Transverse colon (tissue), 4 donors: ENCODE results near the gene APPBP2. TPM values are rescaled to one million over a fixed set of nuclear protein-coding genes. Genes with fewer than 3 reads are reported as not detected.

Source experiments
- DNase-seq: peaks from one replicate; pipeline ENCODE4 v3.0.0-alpha.2; 2019
- H3K27ac ChIP-seq, 4 donors: fragments of 200-600 bp; sonication (generic); 2 replicates each; pipeline ENCODE4 v1.5.1; 2016 to 2018; ENCODE audit warnings: inconsistent platforms in 4 of 4
- H3K27me3 ChIP-seq: fragments of 200-600 bp; sonication (generic); 2 replicates; pipeline ENCODE4 v1.5.1; 2017; ENCODE audit warnings: inconsistent platforms
- H3K36me3 ChIP-seq, 4 donors: fragments of 200-600 bp; sonication (generic); 2 replicates each; pipeline ENCODE4 v1.5.1; 2017 to 2019; ENCODE audit warnings: inconsistent platforms in 4 of 4
- H3K4me1 ChIP-seq, 4 donors: fragments of 200-600 bp; sonication (generic); 2 replicates each; pipeline ENCODE4 v1.5.1; 2017 to 2020; ENCODE audit warnings: inconsistent platforms in 4 of 4
- H3K4me3 ChIP-seq, 4 donors: fragments of 200-600 bp; sonication (generic); 1 replicate in 1 of 4; 2 replicates in 3 of 4; pipeline versions ENCODE4 v1.5.1 to v1.6.1; 2017 to 2019; ENCODE audit warnings: inconsistent platforms in 4 of 4
- H3K9me3 ChIP-seq, 2 donors: fragments of 200-600 bp; sonication (generic); 2 replicates each; pipeline ENCODE4 v1.5.1; 2017 to 2019; ENCODE audit warnings: inconsistent platforms in 2 of 2
- CTCF ChIP-seq, 5 experiments: fragments of 200-600 bp in 3 of 5; fragments of 450-650 bp in 2 of 5; sonication (generic) in 3 of 5; IDR thresholded peaks; 1 replicate in 2 of 5; 2 replicates in 3 of 5; pipeline ENCODE4 v1.5.1; 2016 to 2017; ENCODE audit warnings: antibody characterized with exemption in 5 of 5, inconsistent platforms in 3 of 5, mild to moderate bottlenecking in 2 of 5, moderate library complexity in 1 of 5
- EP300 ChIP-seq: sonication (generic); formaldehyde crosslinking; IDR thresholded peaks from one replicate; pipeline ENCODE4 v1.6.1; 2017; ENCODE audit warnings: antibody characterized with exemption, low read depth
- POLR2A ChIP-seq: fragments of 450-650 bp; IDR thresholded peaks from one replicate; pipeline ENCODE4 v1.6.1; 2016; ENCODE audit warnings: antibody characterized with exemption, mild to moderate bottlenecking, moderate library complexity
- POLR2AphosphoS5 ChIP-seq, 3 donors: sonication (generic); formaldehyde crosslinking; IDR thresholded peaks; one replicate each; pipeline ENCODE4 v1.6.1; 2016; ENCODE audit warnings: antibody characterized with exemption in 3 of 3
- WGBS, 2 donors: methylation state at CpG; one replicate each; pipeline ENCODE4 v1.1.5; 2018; ENCODE audit warnings: low coverage in 1 of 2; 5-methylcytosine and 5-hydroxymethylcytosine counted together
- in situ Hi-C, 4 donors: fragments of 200-750 bp; cut with MboI; loops; one replicate each; pipeline versions ENCODE4 v1.15.0 to v1.15.1; 2017; ENCODE audit warnings: low sequenced_read_pairs in 3 of 4, low pct_ligation_motif_present in 1 of 4, low pct_unique_long_range_greater_than_20kb in 1 of 4
- intact Hi-C: fragments of 100-400 bp; cut with DNase I; formaldehyde crosslinking; loops from one replicate; pipeline ENCODE4 v1.15.1; 2023; ENCODE audit warnings: low total_unique reads
- total RNA-seq, 4 donors: library from RNA; depleted of rRNA; stranded (reverse); fragments of >200 nt; gene quantifications; one replicate each; pipeline ENCODE4 v1.1.0, GENCODE V29; 2016

The APPBP2 gene
- total RNA-seq, 4 donors from 2014 or later, result 10.1 to 24.8 (median 18.4) TPM

DNA sequence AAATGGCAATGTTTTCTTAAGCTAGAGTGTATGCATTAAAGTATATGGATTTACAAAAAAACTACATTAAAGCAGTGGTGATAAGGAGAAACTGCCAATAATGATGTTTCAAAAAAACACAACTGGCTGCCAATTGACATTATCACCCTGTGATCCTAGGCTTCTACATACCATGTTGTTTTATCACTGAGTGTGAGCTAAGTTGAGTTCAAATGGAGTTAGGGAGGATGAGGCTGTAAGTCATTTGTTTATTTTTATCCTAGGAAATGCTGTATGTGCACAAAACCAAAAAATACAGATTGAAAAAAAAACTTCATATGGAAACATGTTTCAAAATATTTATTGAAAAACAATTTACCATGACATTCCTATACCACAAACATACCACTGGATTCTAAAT is 80.9 kb downstream of the APPBP2 start:
- no peaks in the 10 kb centered on the region for H3K4me1 ChIP-seq
- H3K27me3 ChIP-seq, result no peaks in the 10 kb centered on the region
- intact Hi-C loops, result no loop called here
- H3K36me3 ChIP-seq, result peaks cover 0 to 29% (median 12%) of the 10 kb centered on the region in 4 donors
- no peak overlapping the region for H3K4me3 ChIP-seq
- DNase-seq, result no peak
- no peaks in the 10 kb centered on the region for H3K9me3 ChIP-seq
- TF ChIP-seq POLR2AphosphoS5 (IDR thresholded peaks at IDR 0.05) (no peak), CTCF (IDR thresholded peaks at IDR 0.05) (no peak), POLR2A (no peak), EP300 (no peak)
- no peak overlapping the region for H3K27ac ChIP-seq
- in situ Hi-C loops, result loop anchor here in 3 of 4 donors (25.0 kb wide), 2 partner anchors 192 to 308 kb away; partner anchors contain the start of gene CA4 (in 2 of the 3)

DNA sequence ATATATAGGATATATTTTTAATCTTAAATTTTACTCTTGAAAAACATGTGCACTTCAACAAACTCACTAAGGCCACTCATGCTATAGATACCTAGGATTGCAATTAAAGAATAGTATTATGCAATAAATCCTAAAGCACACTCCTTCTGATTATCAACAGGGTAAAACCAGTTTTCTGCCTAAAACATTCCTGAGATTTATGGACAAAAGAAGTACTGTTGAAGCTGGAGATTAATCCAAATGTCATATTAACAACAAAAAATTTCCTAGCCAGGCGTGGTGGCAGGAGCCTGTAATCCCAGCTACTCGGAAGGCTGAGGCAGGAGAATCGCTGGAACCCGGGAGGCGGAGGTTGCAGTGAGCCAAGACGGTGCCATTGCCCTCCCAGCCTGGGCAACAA is 82.3 kb downstream of the APPBP2 start:
- no peak for DNase-seq
- Histone ChIP-seq H3K9me3 (no peaks in the 10 kb centered on the region), H3K27ac (no peak overlapping the region), H3K4me1 (no peaks in the 10 kb centered on the region), H3K27me3 (no peaks in the 10 kb centered on the region), H3K4me3 (no peak overlapping the region), H3K36me3 (peaks cover 0 to 19% (median 8%) of the 10 kb centered on the region in 4 donors)
- intact Hi-C loops, result no loop called here
- TF ChIP-seq EP300, result no peak
- in situ Hi-C loops, result loop anchor here in 3 of 4 donors (25.0 kb wide), 2 partner anchors 194 to 306 kb away; partner anchors contain the start of gene CA4 (in 2 of the 3)
- WGBS, 2 donors, result 69 to 84% methylated on average over 6 of the region's 6 CpGs

DNA sequence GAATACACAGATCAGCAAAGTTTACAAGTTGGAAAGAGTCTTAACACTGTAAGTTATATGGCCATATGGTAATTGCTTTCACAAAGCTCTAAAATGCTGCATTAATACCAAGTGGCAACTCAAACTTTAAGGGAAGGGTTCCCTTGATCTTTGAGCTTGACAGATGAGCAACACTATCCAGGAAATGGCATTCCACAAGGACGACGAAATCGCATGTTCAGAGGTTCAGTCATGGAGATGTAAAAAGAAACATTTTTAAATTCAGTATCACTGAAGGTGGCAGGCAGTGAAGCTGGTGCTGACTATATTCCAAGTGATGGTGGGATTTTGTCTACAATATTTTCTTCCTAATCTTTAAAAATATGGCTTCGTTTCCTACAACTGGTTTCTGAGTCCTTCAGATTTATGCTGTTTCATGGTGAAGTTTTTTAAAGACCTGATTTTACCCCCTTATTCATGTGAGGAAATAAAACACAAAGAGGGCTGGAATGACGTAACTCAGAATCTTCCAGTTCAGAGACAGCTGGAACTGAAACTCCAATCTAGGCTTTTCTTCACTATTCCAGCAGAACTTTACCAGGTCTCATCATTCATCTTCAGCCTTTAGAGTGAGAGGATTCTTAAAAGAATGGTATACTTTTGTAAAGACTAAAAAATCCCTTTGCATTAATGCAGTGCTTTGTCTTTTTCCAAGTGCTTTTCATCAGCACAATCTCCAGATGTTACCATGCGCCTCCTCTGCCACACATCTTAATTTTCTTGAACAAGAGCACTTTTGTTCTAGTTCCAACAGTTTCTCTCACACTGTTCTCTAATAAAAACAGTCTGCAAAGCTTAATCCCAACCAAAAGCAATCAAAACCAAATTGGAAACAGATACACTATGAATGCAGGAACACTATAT is 83.5 kb downstream of the APPBP2 start:
- no peaks in the 10 kb centered on the region for H3K4me1 ChIP-seq
- DNase-seq, result no peak
- in situ Hi-C loops, result loop anchor here in 3 of 4 donors (25.0 kb wide), 2 partner anchors 195 to 305 kb away; partner anchors contain the start of gene CA4 (in 2 of the 3)
- H3K4me3 ChIP-seq, result no peak overlapping the region
- TF ChIP-seq POLR2AphosphoS5 (IDR thresholded peaks at IDR 0.05) (peak in 1 of 3 donors; percentile 8), POLR2A (no peak)
- peaks cover 0 to 10% (median 4%) of the 10 kb centered on the region in 4 donors for H3K36me3 ChIP-seq
- intact Hi-C loops, result no loop called here
- 64 to 69% methylated on average over 5 to 6 of the region's 6 CpGs for WGBS, 2 donors
- no peaks in the 10 kb centered on the region for H3K9me3 ChIP-seq
- no peaks in the 10 kb centered on the region for H3K27me3 ChIP-seq
- no peak overlapping the region for H3K27ac ChIP-seq

DNA sequence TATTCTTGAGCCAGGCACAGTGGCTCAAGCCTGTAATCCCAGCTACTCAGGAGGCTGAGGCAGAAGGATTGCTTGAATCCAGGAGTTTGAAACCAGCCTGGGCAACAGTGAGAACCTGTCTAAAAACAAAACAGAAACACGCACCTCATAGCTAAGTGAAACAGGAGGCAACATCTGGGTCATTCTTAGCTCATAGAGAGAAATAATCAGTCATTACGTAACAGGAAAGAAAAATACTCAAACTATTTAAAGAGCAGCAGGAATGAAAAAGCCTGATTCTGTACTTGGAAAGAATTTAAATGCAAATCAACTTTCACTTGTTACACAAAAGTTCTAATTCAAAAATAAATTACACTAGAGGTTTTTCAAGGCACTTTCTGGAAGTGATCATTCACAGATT is 86.5 kb downstream of the APPBP2 start:
- DNase-seq, result no peak
- H3K27ac ChIP-seq, result no peak overlapping the region
- H3K27me3 ChIP-seq, result no peaks in the 10 kb centered on the region
- H3K9me3 ChIP-seq, result no peaks in the 10 kb centered on the region
- 33 to 40% methylated on average over 1 to 2 of the region's 2 CpGs for WGBS, 2 donors
- no peak overlapping the region for H3K4me3 ChIP-seq
- no peaks in the 10 kb centered on the region for H3K4me1 ChIP-seq
- in situ Hi-C loops, result loop anchor here in 3 of 4 donors (25.0 kb wide), 2 partner anchors 198 to 302 kb away; partner anchors contain the start of gene CA4 (in 2 of the 3)
- intact Hi-C loops, result loop anchor here (10.0 kb wide), 1 partner anchor 295 kb away; the partner anchor contains the start of gene CA4
- TF ChIP-seq CTCF (IDR thresholded peaks at IDR 0.05) (no peak), POLR2AphosphoS5 (IDR thresholded peaks at IDR 0.05) (no peak), EP300 (no peak), POLR2A (no peak)
- no peaks in the 10 kb centered on the region for H3K36me3 ChIP-seq

DNA sequence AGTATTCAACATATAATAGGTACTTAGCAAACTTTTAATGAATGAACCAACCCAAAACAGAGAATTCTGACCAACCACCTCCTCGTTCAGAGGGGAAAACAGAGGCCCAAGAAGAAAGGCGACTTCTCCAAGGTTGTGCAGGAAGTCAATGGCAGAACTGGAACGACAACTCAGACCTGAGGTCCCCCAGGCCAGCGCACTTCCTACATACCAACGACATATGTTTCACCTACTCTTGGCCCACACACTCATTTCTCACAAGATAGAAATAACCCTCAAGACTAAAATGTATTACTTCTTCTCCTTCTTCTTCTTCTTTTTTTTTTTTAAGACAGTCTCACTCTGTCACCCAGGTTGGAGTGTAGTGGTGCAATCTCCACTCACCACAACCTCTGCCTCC is 89.4 kb downstream of the APPBP2 start:
- no peaks in the 10 kb centered on the region for H3K27me3 ChIP-seq
- DNase-seq, result no peak
- WGBS, 2 donors, result 70 to 74% methylated on average over 4 to 5 of the region's 5 CpGs
- no peak overlapping the region for H3K4me3 ChIP-seq
- no peaks in the 10 kb centered on the region for H3K4me1 ChIP-seq
- intact Hi-C loops (loop anchor here (10.0 kb wide), 1 partner anchor 292 kb away; the partner anchor contains the start of gene CA4), in situ Hi-C loops (loop anchor here in 3 of 4 donors (25.0 kb wide), 2 partner anchors 201 to 299 kb away; partner anchors contain the start of gene CA4 (in 2 of the 3))
- H3K27ac ChIP-seq, result no peak overlapping the region
- H3K9me3 ChIP-seq, result peaks cover 0 to 3% of the 10 kb centered on the region in 2 donors
- no peak for TF ChIP-seq POLR2AphosphoS5 (IDR thresholded peaks at IDR 0.05)
- no peak for TF ChIP-seq CTCF (IDR thresholded peaks at IDR 0.05)
- no peaks in the 10 kb centered on the region for H3K36me3 ChIP-seq
